Gastrocnemius medialis (tissue), 4 donors: ENCODE measurements around the gene CATSPERZ.

Experiments used
- CTCF ChIP-seq, 5 experiments: fragments of 450-650 bp in 3 of 5; fragments of 200-600 bp in 2 of 5; sonication (generic) in 2 of 5; IDR thresholded peaks in 4 of 5; conservative IDR thresholded peaks in 1 of 5; 1 replicate in 4 of 5; 2 replicates in 1 of 5; pipeline ENCODE4 v1.5.1; 2016 to 2019; ENCODE audit warnings: antibody characterized with exemption in 5 of 5, mild to moderate bottlenecking in 3 of 5, moderate library complexity in 3 of 5
- POLR2A ChIP-seq, 2 donors: fragments of 450-650 bp; IDR thresholded peaks; one replicate each; pipeline ENCODE4 v1.6.1; 2017; ENCODE audit warnings: antibody characterized with exemption in 2 of 2, mild to moderate bottlenecking in 2 of 2, moderate library complexity in 2 of 2

- no peak for TF ChIP-seq CTCF (IDR thresholded peaks at IDR 0.05 in 4 of 5, conservative IDR thresholded peaks at IDR 0.05 in 1 of 5)
- no peak for TF ChIP-seq POLR2A (IDR thresholded peaks at IDR 0.05)
Observed at GRCh38 chr11:64258356-64258755, 41.8 kb upstream of the CATSPERZ start.
